ENCODE measurements around the gene VPS35L. TPM values are rescaled to one million over a fixed set of nuclear protein-coding genes. Genes with fewer than 3 reads are reported as not detected.

VPS35L gene
- total and polyA plus RNA-seq, 2 experiments from 2014 or later: 48.0 to 54.6 TPM

GRCh38 chr16:19563377-19563776, 7.9 kb downstream of the VPS35L start (continued):
- TF ChIP-seq, protein P1, sequence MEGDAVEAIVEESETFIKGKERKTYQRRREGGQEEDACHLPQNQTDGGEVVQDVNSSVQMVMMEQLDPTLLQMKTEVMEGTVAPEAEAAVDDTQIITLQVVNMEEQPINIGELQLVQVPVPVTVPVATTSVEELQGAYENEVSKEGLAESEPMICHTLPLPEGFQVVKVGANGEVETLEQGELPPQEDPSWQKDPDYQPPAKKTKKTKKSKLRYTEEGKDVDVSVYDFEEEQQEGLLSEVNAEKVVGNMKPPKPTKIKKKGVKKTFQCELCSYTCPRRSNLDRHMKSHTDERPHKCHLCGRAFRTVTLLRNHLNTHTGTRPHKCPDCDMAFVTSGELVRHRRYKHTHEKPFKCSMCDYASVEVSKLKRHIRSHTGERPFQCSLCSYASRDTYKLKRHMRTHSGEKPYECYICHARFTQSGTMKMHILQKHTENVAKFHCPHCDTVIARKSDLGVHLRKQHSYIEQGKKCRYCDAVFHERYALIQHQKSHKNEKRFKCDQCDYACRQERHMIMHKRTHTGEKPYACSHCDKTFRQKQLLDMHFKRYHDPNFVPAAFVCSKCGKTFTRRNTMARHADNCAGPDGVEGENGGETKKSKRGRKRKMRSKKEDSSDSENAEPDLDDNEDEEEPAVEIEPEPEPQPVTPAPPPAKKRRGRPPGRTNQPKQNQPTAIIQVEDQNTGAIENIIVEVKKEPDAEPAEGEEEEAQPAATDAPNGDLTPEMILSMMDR (conservative IDR thresholded peaks at IDR 0.05; ENCODE audit: low read depth in 2 of 2): no peak
- TF ChIP-seq ZNF114 (CRISPR knock-in tag; IDR thresholded peaks at IDR 0.05): no peak
- no peak for TF ChIP-seq ZNF462 (CRISPR knock-in tag; IDR thresholded peaks at IDR 0.05)
- TF ChIP-seq ZNF331 (CRISPR knock-in tag; IDR thresholded peaks at IDR 0.05; ENCODE audit: low read depth): no peak
- no peak for TF ChIP-seq STAT1 (IDR thresholded peaks at IDR 0.05; ENCODE audit: unreplicated experiment)

GRCh38 chr16:19566362-19566761, 10.9 kb downstream of the VPS35L start:
- H3K27me3 ChIP-seq (ENCODE audit: insufficient read depth): no peaks in the 10 kb centered on the region
- no peaks in the 10 kb centered on the region for H3K9me2 ChIP-seq (ENCODE audit: insufficient read depth)
- peaks cover 55% of the 10 kb centered on the region for H3K36me3 Mint-ChIP-seq (ENCODE audit: low read depth)
- no peaks in the 10 kb centered on the region for H3K4me1 Mint-ChIP-seq
- peaks cover 3% of the 10 kb centered on the region for H3K27me3 Mint-ChIP-seq (ENCODE audit: insufficient read depth, low read depth, poor library complexity)
- peaks cover 8% of the 10 kb centered on the region for H3K9me3 Mint-ChIP-seq
- H4K20me1 ChIP-seq (replicated peaks; ENCODE audit: insufficient read depth): no peaks in the 10 kb centered on the region
- no peak overlapping the region for H2AFZ ChIP-seq
- H3K4me2 ChIP-seq: no peak overlapping the region
- H3K79me2 ChIP-seq (replicated peaks; ENCODE audit: insufficient read depth): peaks cover 17% of the 10 kb centered on the region; the same call in 1 of the 2 replicates
- H3K4me1 ChIP-seq (ENCODE audit: insufficient read depth): no peaks in the 10 kb centered on the region
- H3K36me3 ChIP-seq (ENCODE audit: insufficient read depth): peaks cover 11% of the 10 kb centered on the region; the same call in 1 of the 2 replicates
- no peak overlapping the region for H3K4me3 Mint-ChIP-seq
- no peak overlapping the region for H3K27ac Mint-ChIP-seq
- no peak for DNase-seq (ENCODE audit: low spot score)
- no peak overlapping the region for H3K27ac ChIP-seq (ENCODE audit: low read depth)
- no peak overlapping the region for H3K4me3 ChIP-seq
- ATAC-seq: no peak
- no peaks in the 10 kb centered on the region for H3F3A ChIP-seq (replicated peaks; ENCODE audit: low read depth)
- TF ChIP-seq ZNF331 (CRISPR knock-in tag; IDR thresholded peaks at IDR 0.05; ENCODE audit: low read depth) (no peak), EZH2phosphoT487 (IDR thresholded peaks at IDR 0.05; ENCODE audit: unreplicated experiment) (no peak), POLR2AphosphoS5 (IDR thresholded peaks at IDR 0.05; ENCODE audit: low read depth) (no peak)
- TF ChIP-seq, protein P1 (conservative IDR thresholded peaks at IDR 0.05; ENCODE audit: low read depth in 2 of 2): no peak
- TF ChIP-seq, protein P2, sequence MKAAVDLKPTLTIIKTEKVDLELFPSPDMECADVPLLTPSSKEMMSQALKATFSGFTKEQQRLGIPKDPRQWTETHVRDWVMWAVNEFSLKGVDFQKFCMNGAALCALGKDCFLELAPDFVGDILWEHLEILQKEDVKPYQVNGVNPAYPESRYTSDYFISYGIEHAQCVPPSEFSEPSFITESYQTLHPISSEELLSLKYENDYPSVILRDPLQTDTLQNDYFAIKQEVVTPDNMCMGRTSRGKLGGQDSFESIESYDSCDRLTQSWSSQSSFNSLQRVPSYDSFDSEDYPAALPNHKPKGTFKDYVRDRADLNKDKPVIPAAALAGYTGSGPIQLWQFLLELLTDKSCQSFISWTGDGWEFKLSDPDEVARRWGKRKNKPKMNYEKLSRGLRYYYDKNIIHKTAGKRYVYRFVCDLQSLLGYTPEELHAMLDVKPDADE (IDR thresholded peaks at IDR 0.05): no peak
